ENCODE results near the gene RPL39L.

- TF ChIP-seq CTCF (IDR thresholded peaks at IDR 0.05) (no peak), POLR2AphosphoS5 (IDR thresholded peaks at IDR 0.05; ENCODE audit: insufficient read depth in 1 of 2, low read depth in 1 of 2) (no peak)
Observed at GRCh38 chr3:187086831-187087230, 52.5 kb downstream of the RPL39L start.
